T-cell (primary cell): Measurements from ENCODE around the gene GNAS-AS1. TPM values are rescaled to one million over a fixed set of nuclear protein-coding genes. Genes with fewer than 3 reads are reported as not detected.

Experiments
- ATAC-seq, 4 experiments: fragments of 200-7000 bp in 3 of 4; fragments of 150-1000 bp in 1 of 4; cut with Tn5 transposase; replicated peaks in 1 of 4; 1 replicate in 3 of 4; 2 replicates in 1 of 4; pipeline ENCODE4 v1.10.0; 2021; ENCODE audit warnings: moderate library complexity in 3 of 4, mild to moderate bottlenecking in 2 of 4, moderate number of reproducible peaks in 1 of 4
- CTCF ChIA-PET, 2 donors: fragments of 300-600 bp; sonication (Branson Sonifier 250); formaldehyde crosslinking; loops; one replicate each; lab custom pipeline; 2022; ENCODE audit warnings: antibody characterized with exemption in 2 of 2; lab: Charles Lee
- POLR2A ChIA-PET, 2 donors: fragments of 300-600 bp; sonication (Branson Sonifier 250); formaldehyde crosslinking; loops; one replicate each; lab custom pipeline; 2022; ENCODE audit warnings: antibody characterized with exemption in 2 of 2; lab: Charles Lee
- DNase-seq, 35 experiments: peaks; one replicate each; pipeline versions ENCODE4 v3.0.0 to v3.0.0-alpha.2; 2013 to 2023
- H3K27ac ChIP-seq: one replicate; pipeline ENCODE4 v1.5.1; 2013; ENCODE audit warnings: low read length
- H3K27me3 ChIP-seq, 2 experiments: replicated peaks in 1 of 2; 1 replicate in 1 of 2; 2 replicates in 1 of 2; pipeline versions ENCODE4 v1.6.1 to v1.7.0; 2013; ENCODE audit warnings: low read length in 1 of 2, mixed read lengths in 1 of 2; ENCODE audit not compliant: control insufficient read depth in 2 of 2, insufficient read depth in 2 of 2; ENCODE audit errors: extremely low read depth in 1 of 2
- H3K36me3 ChIP-seq, 2 donors: 1 replicate in 1 of 2; 2 replicates in 1 of 2; pipeline versions ENCODE4 v1.6.1 to v1.7.0; 2013; ENCODE audit warnings: low read length in 1 of 2; ENCODE audit not compliant: control insufficient read depth in 2 of 2, insufficient read depth in 1 of 2; ENCODE audit errors: extremely low read depth in 1 of 2
- H3K4me1 ChIP-seq, 2 experiments: 1 replicate in 1 of 2; 2 replicates in 1 of 2; pipeline versions ENCODE4 v1.6.1 to v1.7.0; 2013; ENCODE audit warnings: low read length in 2 of 2, mixed read lengths in 1 of 2; ENCODE audit not compliant: insufficient read depth in 2 of 2, control insufficient read depth in 1 of 2; ENCODE audit errors: extremely low read depth in 1 of 2
- H3K4me3 ChIP-seq, 2 donors: 1 replicate in 1 of 2; 2 replicates in 1 of 2; pipeline versions ENCODE4 v1.5.1 to v1.7.0; 2013; ENCODE audit warnings: mild to moderate bottlenecking in 2 of 2, low read length in 1 of 2, moderate library complexity in 1 of 2; ENCODE audit not compliant: control insufficient read depth in 1 of 2; ENCODE audit errors: extremely low read depth in 1 of 2
- H3K9me3 ChIP-seq: 2 replicates; pipeline ENCODE4 v1.7.0; 2013
- H3K27ac Mint-ChIP-seq, 2 donors: one replicate each; pipeline ENCODE4 v1.8.0; 2020 to 2021; ENCODE audit warnings: mild to moderate bottlenecking in 2 of 2, mixed read lengths in 2 of 2
- H3K27me3 Mint-ChIP-seq, 2 donors: one replicate each; pipeline ENCODE4 v1.8.0; 2021 to 2022; ENCODE audit warnings: mixed read lengths in 2 of 2
- H3K36me3 Mint-ChIP-seq: one replicate; pipeline ENCODE4 v1.8.0; 2021; ENCODE audit warnings: mixed read lengths
- H3K4me1 Mint-ChIP-seq, 3 donors: one replicate each; pipeline ENCODE4 v1.8.0; 2020 to 2022; ENCODE audit warnings: mixed read lengths in 3 of 3, mild to moderate bottlenecking in 1 of 3
- H3K4me3 Mint-ChIP-seq, 3 donors: one replicate each; pipeline ENCODE4 v1.8.0; 2020 to 2022; ENCODE audit warnings: mild to moderate bottlenecking in 3 of 3, mixed read lengths in 3 of 3, moderate library complexity in 3 of 3
- H3K9me3 Mint-ChIP-seq, 3 donors: one replicate each; pipeline ENCODE4 v1.8.0; 2020 to 2022; ENCODE audit warnings: mixed read lengths in 3 of 3
- WGBS: methylation state at CpG from one replicate; pipeline ENCODE4 v1.1.5; 2013; ENCODE audit warnings: missing lambda C conversion rate; ENCODE audit not compliant: insufficient coverage; 5-methylcytosine and 5-hydroxymethylcytosine counted together
- total RNA-seq, 35 experiments: library from RNA in 6 of 35; stranded (reverse) in 6 of 35; fragments of 120-200 nt in 1 of 35; gene quantifications; one replicate each; pipeline versions ENCODE4 v1.2.1 to v1.2.4 and lab custom pipeline; 2013 to 2026

Gene GNAS-AS1
- total RNA-seq, 5 donors from 2014 or later (not counting 1 experiment from before 2014, with no cell fraction given) = 1.1 to 1.7 (median 1.5) TPM

DNA sequence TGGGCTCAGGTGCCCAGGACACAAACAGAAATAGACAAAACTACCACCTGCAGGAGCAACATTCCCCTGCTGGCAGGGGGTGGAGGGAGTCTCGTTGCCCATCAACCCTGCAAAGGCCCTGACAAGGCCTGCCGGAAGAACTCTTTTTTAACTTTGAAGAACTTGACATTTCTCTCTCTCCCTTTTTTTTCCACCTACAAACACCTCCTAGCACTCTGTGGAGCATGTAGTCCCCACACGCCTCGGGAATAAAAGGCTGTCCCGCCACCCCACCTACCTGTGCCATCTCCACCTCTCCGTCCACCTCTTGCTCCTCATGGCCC is 54.8 kb downstream of the GNAS-AS1 start:
- peaks cover 15 to 34% of the 10 kb centered on the region in 2 donors for H3K27me3 Mint-ChIP-seq
- CTCF ChIA-PET = no interaction called here
- POLR2A ChIA-PET = no interaction called here

DNA sequence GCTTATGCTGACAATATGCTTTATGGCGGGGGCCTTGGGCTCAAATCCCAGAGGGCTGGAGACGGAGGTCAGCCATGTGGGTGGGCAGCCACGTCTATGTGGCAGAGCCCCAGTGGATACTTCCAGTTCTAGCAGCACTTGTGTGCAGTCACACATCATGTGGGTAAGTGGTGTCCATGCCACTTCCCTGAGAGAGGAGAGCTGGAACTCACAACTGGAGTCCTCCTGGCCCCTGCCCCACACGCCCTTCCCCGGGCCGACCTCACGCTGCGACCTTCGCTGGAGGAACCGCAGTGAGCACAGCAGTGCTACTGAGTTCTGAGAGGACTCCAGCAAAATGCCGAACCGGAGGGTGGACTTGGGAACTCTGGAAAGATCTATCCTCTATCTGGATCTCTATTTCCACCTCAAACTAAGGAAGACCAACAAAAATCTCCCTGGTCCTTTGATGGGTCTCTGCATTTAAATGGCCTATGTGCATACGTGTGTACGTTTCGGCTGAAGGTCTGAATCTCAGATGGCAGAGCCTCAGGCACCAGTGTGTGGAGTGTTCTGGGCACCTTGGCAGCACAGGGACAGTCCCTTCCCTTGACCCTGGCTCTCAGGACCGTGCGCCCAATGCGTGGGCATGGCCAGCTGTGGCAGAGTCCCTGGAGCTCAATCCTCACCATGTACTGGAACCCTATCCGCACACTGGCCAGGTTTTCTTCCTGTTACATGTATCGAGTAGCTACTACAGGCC is 55.4 kb downstream of the GNAS-AS1 start:
- no peak overlapping the region for H3K27ac Mint-ChIP-seq
- WGBS = 86% methylated on average over 18 of the region's 20 CpGs
- H3K4me3 Mint-ChIP-seq = no peak overlapping the region
- H3K4me1 Mint-ChIP-seq = no peaks in the 10 kb centered on the region
- H3K4me3 ChIP-seq = no peak overlapping the region
- H3K9me3 Mint-ChIP-seq = no peaks in the 10 kb centered on the region
- H3K27me3 Mint-ChIP-seq = peaks cover 15 to 34% of the 10 kb centered on the region in 2 donors
- H3K27me3 ChIP-seq = peaks cover 0 to 46% of the 10 kb centered on the region in 2 experiments
- ChIA-PET POLR2A (no interaction called here), CTCF (no interaction called here)
- no peaks in the 10 kb centered on the region for H3K9me3 ChIP-seq
- H3K36me3 ChIP-seq = no peaks in the 10 kb centered on the region
- H3K4me1 ChIP-seq = no peaks in the 10 kb centered on the region
- ATAC-seq (no peak), DNase-seq (no peak)
- H3K36me3 Mint-ChIP-seq = no peaks in the 10 kb centered on the region
- H3K27ac ChIP-seq = no peak overlapping the region

More for the DNA sequence above, 54.8 kb downstream of the GNAS-AS1 start:
- Mint-ChIP-seq H3K4me1 (no peaks in the 10 kb centered on the region), H3K4me3 (no peak overlapping the region), H3K36me3 (no peaks in the 10 kb centered on the region), H3K27ac (no peak overlapping the region), H3K9me3 (no peaks in the 10 kb centered on the region)
- Histone ChIP-seq H3K9me3 (no peaks in the 10 kb centered on the region), H3K4me3 (no peak overlapping the region), H3K36me3 (no peaks in the 10 kb centered on the region), H3K27me3 (peaks cover 0 to 50% of the 10 kb centered on the region in 2 experiments), H3K4me1 (no peaks in the 10 kb centered on the region), H3K27ac (no peak overlapping the region)
- WGBS = 83% methylated on average over 1 of the region's 6 CpGs
- ATAC-seq (no peak), DNase-seq (no peak)

DNA sequence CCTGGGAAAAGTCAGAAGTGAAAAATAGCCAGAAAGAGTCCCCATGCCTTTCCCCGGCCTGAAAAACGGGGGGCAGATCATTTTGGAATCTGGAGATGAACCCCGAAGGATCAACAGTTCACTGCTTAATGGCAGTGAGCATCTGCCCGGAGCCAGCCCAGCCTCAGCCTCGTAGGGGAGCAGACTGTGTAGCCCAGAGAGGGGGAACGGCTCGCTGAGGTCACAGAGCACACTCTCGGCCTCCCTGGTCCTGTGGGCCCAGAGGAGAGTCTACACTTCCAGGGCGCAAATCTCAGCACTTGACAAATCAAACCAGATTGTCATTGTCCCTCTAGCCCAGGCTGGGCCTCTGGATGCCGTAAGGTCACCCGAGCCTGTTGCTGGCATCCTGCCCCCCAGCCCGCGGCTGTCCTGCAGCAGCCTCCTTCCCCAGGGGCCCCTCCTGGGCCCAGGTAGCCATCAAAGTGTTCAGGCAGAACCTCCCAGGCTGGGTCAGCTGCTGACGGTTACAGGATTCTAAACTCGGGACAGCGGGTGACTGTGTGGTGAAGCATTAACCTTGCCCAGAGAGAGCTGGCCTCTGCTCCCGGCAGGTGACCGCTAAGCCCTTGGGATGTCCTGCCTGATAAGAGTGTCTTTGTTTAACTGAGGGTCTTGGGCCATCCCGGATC is 56.1 kb downstream of the GNAS-AS1 start:
- Mint-ChIP-seq H3K27ac (no peak overlapping the region), H3K27me3 (peaks cover 15 to 33% of the 10 kb centered on the region in 2 donors), H3K36me3 (no peaks in the 10 kb centered on the region), H3K4me3 (no peak overlapping the region), H3K4me1 (no peaks in the 10 kb centered on the region), H3K9me3 (no peaks in the 10 kb centered on the region)
- Histone ChIP-seq H3K27me3 (peaks cover 0 to 41% of the 10 kb centered on the region in 2 experiments), H3K27ac (no peak overlapping the region), H3K4me1 (no peaks in the 10 kb centered on the region), H3K9me3 (no peaks in the 10 kb centered on the region), H3K4me3 (no peak overlapping the region), H3K36me3 (no peaks in the 10 kb centered on the region)
- ATAC-seq = no peak
- ChIA-PET POLR2A (no interaction called here), CTCF (no interaction called here)
- DNase-seq = no peak
- WGBS = 87% methylated on average over 18 of the region's 19 CpGs

DNA sequence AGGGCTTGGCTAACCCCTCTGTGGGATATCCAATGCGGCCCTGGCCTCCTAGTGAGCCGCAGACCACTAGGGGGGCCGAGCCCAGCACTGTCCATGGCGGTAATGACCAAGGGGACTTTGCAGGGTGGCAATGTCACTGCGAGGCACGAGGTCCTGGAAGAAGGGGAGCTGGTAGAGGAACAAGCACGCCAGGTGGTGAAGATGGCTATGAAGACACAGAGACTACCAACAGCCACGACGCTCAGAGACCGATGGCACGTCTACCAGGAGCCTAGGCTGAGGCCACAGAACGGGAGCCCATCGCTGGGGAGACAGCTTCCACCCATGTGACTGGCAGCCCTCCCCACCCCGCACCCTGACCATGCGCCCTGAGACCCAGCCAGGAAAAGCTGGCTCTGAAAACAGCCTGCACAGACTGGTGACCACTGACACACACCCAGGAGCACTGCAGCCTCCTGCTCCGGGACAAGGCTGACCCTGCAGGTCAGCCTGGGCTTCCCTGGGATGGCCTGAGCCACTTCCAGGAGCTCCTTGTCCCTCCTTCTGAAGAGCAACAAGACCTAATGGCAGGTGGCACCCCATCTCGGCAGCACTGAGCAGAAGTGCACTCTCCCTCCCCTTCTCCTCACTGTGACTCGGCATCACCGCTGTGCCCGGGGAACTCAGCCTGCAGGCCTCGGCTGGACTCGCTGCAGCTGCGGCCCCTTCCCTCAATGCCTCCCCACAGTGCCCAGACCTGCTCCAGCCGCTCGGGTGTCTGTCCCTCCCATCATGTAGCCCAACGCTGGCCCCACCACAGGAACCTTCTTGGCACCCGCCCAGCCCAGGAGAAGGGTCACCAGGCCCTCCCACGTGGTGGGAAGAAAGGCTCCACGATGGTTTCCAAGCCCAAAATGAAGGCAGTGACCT is 56.9 kb downstream of the GNAS-AS1 start:
- ATAC-seq (no peak), DNase-seq (no peak)
- H3K36me3 ChIP-seq = no peaks in the 10 kb centered on the region
- no peaks in the 10 kb centered on the region for H3K9me3 ChIP-seq
- H3K4me3 ChIP-seq = no peak overlapping the region
- H3K4me1 ChIP-seq = no peaks in the 10 kb centered on the region
- Mint-ChIP-seq H3K4me1 (no peaks in the 10 kb centered on the region), H3K27me3 (peaks cover 15 to 33% of the 10 kb centered on the region in 2 donors), H3K9me3 (no peaks in the 10 kb centered on the region), H3K4me3 (no peak overlapping the region), H3K27ac (no peak overlapping the region), H3K36me3 (no peaks in the 10 kb centered on the region)
- H3K27ac ChIP-seq = no peak overlapping the region
- ChIA-PET POLR2A (no interaction called here), CTCF (no interaction called here)
- WGBS = 77% methylated on average over 25 of the region's 29 CpGs
- H3K27me3 ChIP-seq = peaks cover 0 to 40% of the 10 kb centered on the region in 2 experiments

DNA sequence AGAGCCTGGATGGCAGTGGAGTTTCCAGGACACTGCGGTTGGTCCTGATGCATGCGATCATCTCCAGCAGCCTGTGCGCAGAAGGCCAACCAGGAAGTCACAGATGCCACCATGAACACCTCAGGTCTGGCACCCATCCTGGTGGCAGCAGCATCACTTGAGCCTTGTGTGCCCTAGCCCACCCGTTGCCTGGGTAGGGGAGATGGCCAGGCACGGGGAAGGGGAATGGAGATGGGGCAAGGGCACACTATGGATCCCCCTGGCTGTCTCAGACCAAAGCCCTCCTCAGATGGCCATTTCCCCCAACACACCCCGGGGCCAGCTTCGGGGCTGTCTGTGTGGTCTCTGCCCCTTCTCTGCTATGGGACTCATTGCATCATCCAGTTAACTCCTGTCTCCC is 58.3 kb downstream of the GNAS-AS1 start:
- Mint-ChIP-seq H3K9me3 (no peaks in the 10 kb centered on the region), H3K4me1 (no peaks in the 10 kb centered on the region), H3K27me3 (peaks cover 18 to 36% of the 10 kb centered on the region in 2 donors), H3K27ac (no peak overlapping the region), H3K4me3 (no peak overlapping the region), H3K36me3 (no peaks in the 10 kb centered on the region)
- 98% methylated on average over 5 of the region's 7 CpGs for WGBS
- H3K4me3 ChIP-seq = no peak overlapping the region
- POLR2A ChIA-PET = no interaction called here
- H3K4me1 ChIP-seq = no peaks in the 10 kb centered on the region
- no peak overlapping the region for H3K27ac ChIP-seq
- H3K27me3 ChIP-seq = peaks cover 0 to 40% of the 10 kb centered on the region in 2 experiments
- DNase-seq (no peak), ATAC-seq (no peak)
- H3K36me3 ChIP-seq = no peaks in the 10 kb centered on the region
- CTCF ChIA-PET = no interaction called here
- H3K9me3 ChIP-seq = no peaks in the 10 kb centered on the region

DNA sequence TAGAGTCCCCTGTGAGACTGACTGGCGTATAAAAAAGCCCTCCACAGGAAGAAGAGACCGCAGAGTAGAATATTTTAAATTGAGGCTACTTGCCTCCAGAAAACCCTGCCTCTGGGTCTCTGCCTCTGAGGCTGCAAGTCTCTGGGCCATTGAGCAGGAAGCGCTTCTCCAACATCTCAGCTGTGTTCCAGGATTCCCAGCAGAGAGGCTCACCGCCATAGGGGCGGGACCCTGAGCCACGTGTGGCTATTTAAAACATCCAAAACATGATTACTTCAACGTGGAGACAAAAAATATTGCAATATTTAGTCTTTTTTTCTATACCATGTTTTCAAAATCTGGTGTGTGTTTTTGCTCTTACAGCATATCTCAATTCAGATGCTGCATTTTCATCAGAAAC is 59.4 kb downstream of the GNAS-AS1 start:
- no peak for DNase-seq
- H3K4me3 ChIP-seq = no peak overlapping the region
- ChIA-PET POLR2A (no interaction called here), CTCF (no interaction called here)
- no peaks in the 10 kb centered on the region for H3K4me1 ChIP-seq
- Mint-ChIP-seq H3K4me1 (no peaks in the 10 kb centered on the region), H3K27ac (no peak overlapping the region), H3K36me3 (no peaks in the 10 kb centered on the region), H3K4me3 (no peak overlapping the region), H3K9me3 (no peaks in the 10 kb centered on the region), H3K27me3 (peaks cover 15 to 34% of the 10 kb centered on the region in 2 donors)
- no peak for ATAC-seq
- H3K9me3 ChIP-seq = no peaks in the 10 kb centered on the region
- peaks cover 0 to 39% of the 10 kb centered on the region in 2 experiments for H3K27me3 ChIP-seq
- H3K36me3 ChIP-seq = no peaks in the 10 kb centered on the region
- H3K27ac ChIP-seq = no peak overlapping the region
- WGBS = 48% methylated on average over 2 of the region's 7 CpGs
